Left lobe of liver (tissue), 1 donor: ENCODE measurements around the gene TNFRSF4. TPM values are rescaled to one million over a fixed set of nuclear protein-coding genes. Genes with fewer than 3 reads are reported as not detected.

Experiments used
- total RNA-seq: library from RNA; stranded (reverse); gene quantifications from one replicate; pipeline ENCODE4 v1.2.1, GENCODE V29; 2021
- donor health status: DM: no; HTN: yes; CAD: no.

The TNFRSF4 gene
- total RNA-seq, 1 donor from 2014 or later: 0.38 TPM

Other genes starting within 250 kb of the TNFRSF4 start
- 0.28 TPM for gene PLEKHN1, start 247.7 kb downstream of the TNFRSF4 start, total RNA-seq
- gene PERM1, start 232.1 kb downstream of the TNFRSF4 start, total RNA-seq: 0.83 TPM
- 3.9 TPM for gene HES4, start 214.1 kb downstream of the TNFRSF4 start, total RNA-seq
- 26.3 TPM for gene ISG15, start 200.7 kb downstream of the TNFRSF4 start, total RNA-seq
- 39.3 TPM for gene AGRN, start 194.0 kb downstream of the TNFRSF4 start, total RNA-seq
- gene RNF223, start 139.8 kb downstream of the TNFRSF4 start, total RNA-seq: not detected
- 8.4 TPM for gene C1orf159, start 98.1 kb downstream of the TNFRSF4 start, total RNA-seq
- not detected for gene TTLL10, start 40.3 kb downstream of the TNFRSF4 start, total RNA-seq
- not detected for gene TNFRSF18, start 7.6 kb downstream of the TNFRSF4 start, total RNA-seq
- 166 TPM for gene SDF4, start 17.8 kb upstream of the TNFRSF4 start, total RNA-seq
- gene B3GALT6, start 18.1 kb upstream of the TNFRSF4 start, total RNA-seq: 9.3 TPM
- 3.5 TPM for gene C1QTNF12, start 32.6 kb upstream of the TNFRSF4 start, total RNA-seq
- gene UBE2J2, start 59.7 kb upstream of the TNFRSF4 start, total RNA-seq: 27.6 TPM
- 5.7 TPM for gene SCNN1D, start 66.3 kb upstream of the TNFRSF4 start, total RNA-seq
- gene ACAP3, start 93.8 kb upstream of the TNFRSF4 start, total RNA-seq: 31.9 TPM
- 8.4 TPM for gene PUSL1, start 94.4 kb upstream of the TNFRSF4 start, total RNA-seq
- gene INTS11, start 110.5 kb upstream of the TNFRSF4 start, total RNA-seq: 42.4 TPM
- gene CPTP, start 110.6 kb upstream of the TNFRSF4 start, total RNA-seq: 40.0 TPM
- gene TAS1R3, start 117.1 kb upstream of the TNFRSF4 start, total RNA-seq: 0.30 TPM
- gene DVL1, start 135.3 kb upstream of the TNFRSF4 start, total RNA-seq: 50.4 TPM
- gene MXRA8, start 144.4 kb upstream of the TNFRSF4 start, total RNA-seq: 4.5 TPM
- gene AURKAIP1, start 161.1 kb upstream of the TNFRSF4 start, total RNA-seq: 130 TPM
- gene CCNL2, start 185.2 kb upstream of the TNFRSF4 start, total RNA-seq: 127 TPM
- gene MRPL20, start 193.1 kb upstream of the TNFRSF4 start, total RNA-seq: 52.9 TPM
- gene ANKRD65, start 207.1 kb upstream of the TNFRSF4 start, total RNA-seq: 1.0 TPM
- 91.0 TPM for gene VWA1, start 221.5 kb upstream of the TNFRSF4 start, total RNA-seq
- 2.9 TPM for gene ATAD3C, start 235.5 kb upstream of the TNFRSF4 start, total RNA-seq